HG02970 (cell line): ENCODE measurements around the gene OMA1.

Experiments used
- ATAC-seq: cut with Tn5 transposase; IDR thresholded peaks from one replicate; pipeline ENCODE4 v1.9.1; 2021; ENCODE audit warnings: mild to moderate bottlenecking, moderate library complexity, moderate number of reproducible peaks; ENCODE audit not compliant: unreplicated experiment, low FRiP score

Gene OMA1

GRCh38 chr1:58435376-58435775 is 111.2 kb downstream of the OMA1 start:
- ATAC-seq = no peak

- ATAC-seq = no peak
Measured at GRCh38 chr1:58434607-58435006, 111.9 kb downstream of the OMA1 start.

GRCh38 chr1:58434181-58434580 is 112.3 kb downstream of the OMA1 start:
- ATAC-seq = no peak

DNA sequence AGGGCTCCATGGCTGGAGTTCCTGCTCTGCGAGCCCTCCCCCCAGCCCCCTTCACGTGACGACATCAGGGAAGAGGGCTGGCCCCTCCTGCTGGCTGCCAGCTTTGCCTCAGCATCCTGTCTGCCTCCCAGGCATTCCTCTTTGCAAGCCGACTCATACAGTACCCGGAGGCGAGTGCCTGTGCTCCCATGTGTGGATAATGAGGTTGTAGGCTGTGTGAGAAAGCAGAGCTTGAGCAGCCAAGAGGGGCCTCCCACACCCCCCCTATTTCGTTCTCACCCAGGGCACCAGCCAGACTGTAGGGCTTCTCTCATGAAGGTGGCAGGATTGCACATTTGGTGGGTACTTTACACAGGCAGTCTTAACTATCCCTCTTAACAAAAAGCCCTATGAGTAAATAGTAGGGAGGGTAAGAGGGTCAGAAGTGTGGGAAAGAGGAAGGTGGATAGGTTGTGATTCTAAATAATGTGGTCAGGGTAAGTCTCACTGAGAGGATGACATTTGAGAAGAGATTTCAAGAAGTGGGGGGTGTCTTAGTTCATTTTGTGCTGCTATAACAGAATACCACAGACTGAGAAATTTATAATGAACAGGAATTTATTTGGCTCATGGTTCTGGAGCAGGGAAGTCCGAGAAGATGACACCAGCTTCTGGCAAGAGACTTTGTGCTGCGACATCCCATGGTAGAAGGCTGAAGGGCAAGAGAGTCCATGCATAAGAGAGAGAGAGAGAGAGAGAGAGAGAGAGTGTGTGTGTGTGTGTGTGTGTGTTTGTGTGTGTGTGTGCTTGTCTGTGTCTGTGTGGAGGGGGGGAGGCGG is 113.5 kb downstream of the OMA1 start:
- no peak for ATAC-seq

GRCh38 chr1:58431901-58432620 is 114.5 kb downstream of the OMA1 start:
- ATAC-seq = no peak
